Effector memory CD8-positive, alpha-beta T cell (primary cell): ENCODE results near the gene MRPL45.

Experiments
- ATAC-seq: fragments of 150-1000 bp; cut with Tn5 transposase; replicated peaks from 2 replicates; pipeline ENCODE4 v1.10.0; 2021; ENCODE audit warnings: mild to moderate bottlenecking, moderate library complexity
- DNase-seq, 3 experiments: peaks; one replicate each; pipeline ENCODE4 v3.0.0; 2021
- H3K27ac Mint-ChIP-seq, 2 donors: one replicate each; pipeline ENCODE4 v1.8.0; 2022; ENCODE audit warnings: mild to moderate bottlenecking in 2 of 2, mixed read lengths in 2 of 2, moderate library complexity in 2 of 2
- H3K27me3 Mint-ChIP-seq, 2 donors: one replicate each; pipeline ENCODE4 v1.8.0; 2022; ENCODE audit warnings: mixed read lengths in 2 of 2
- H3K36me3 Mint-ChIP-seq: one replicate; pipeline ENCODE4 v1.8.0; 2022; ENCODE audit warnings: mild to moderate bottlenecking, moderate library complexity, mixed read lengths; ENCODE audit not compliant: insufficient read depth
- H3K4me1 Mint-ChIP-seq, 2 donors: one replicate each; pipeline ENCODE4 v1.8.0; 2022; ENCODE audit warnings: low read depth in 2 of 2, mixed read lengths in 2 of 2
- H3K4me3 Mint-ChIP-seq, 2 donors: one replicate each; pipeline ENCODE4 v1.8.0; 2022; ENCODE audit warnings: mild to moderate bottlenecking in 2 of 2, mixed read lengths in 2 of 2, moderate library complexity in 2 of 2
- H3K9me3 Mint-ChIP-seq, 2 donors: one replicate each; pipeline ENCODE4 v1.8.0; 2022; ENCODE audit warnings: mixed read lengths in 2 of 2

Gene MRPL45

DNA sequence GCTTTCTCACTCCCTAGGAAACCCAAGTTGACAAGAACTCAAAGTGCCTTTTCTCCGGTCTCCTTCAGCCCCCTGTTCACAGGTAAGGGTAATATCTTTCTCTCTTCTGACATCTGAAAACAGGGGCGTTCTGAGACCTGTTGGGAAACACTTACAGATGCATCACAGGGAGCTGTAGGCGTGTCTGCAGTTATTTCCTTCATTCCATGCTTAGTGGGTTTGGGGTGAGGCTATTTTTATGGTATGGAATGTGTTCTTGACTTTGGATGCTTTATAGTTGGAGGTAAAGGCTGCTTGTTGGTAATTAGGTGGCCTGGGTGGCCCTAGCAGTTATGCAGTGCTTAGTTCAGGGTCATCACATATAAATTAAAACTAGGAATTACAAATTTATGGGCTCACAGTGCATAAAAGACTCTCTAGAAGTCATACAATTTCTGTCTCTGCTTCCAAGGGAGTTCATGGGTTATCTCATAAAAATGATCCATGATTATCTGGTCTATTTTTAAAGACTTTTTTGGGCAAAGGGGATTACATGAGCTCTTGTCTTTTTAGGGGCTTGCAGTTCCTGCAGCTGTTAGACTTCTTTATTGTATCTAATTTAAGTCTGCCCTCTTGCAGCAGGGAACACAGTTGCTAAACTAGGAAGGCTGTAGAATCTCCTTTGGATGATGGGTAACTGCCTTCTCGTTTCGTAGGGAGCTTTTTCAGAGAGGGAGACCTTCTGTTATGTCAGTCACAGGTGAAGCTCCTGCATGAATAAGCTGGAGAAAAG, 64.9 kb downstream of the MRPL45 start:
- no peak for ATAC-seq
- no peak for DNase-seq
- H3K4me3 Mint-ChIP-seq = no peak overlapping the region
- H3K27ac Mint-ChIP-seq = no peak overlapping the region
- peaks cover 7 to 17% of the 10 kb centered on the region in 2 donors for H3K4me1 Mint-ChIP-seq
- no peaks in the 10 kb centered on the region for H3K27me3 Mint-ChIP-seq
- peaks cover 4% of the 10 kb centered on the region for H3K36me3 Mint-ChIP-seq
- H3K9me3 Mint-ChIP-seq = no peaks in the 10 kb centered on the region

DNA sequence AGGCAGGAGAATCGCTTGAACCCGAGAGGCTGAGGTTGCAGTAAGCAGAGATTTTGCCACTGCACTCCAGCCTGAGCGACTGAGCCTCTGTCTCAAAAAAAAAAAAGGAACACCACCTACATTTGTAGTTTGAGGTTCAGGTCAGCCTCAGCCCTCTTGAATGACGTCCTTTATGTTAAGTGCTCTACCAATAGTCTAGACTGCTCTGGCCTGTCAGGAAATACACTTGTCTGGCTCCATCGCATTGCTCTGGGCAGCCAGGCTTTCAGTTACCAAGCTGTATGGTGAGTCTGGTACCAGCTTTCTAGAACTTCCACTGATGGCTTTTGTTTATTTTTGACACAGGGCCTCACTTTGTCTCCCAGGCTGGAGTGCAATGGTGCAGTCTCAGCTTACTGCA, 66.0 kb downstream of the MRPL45 start:
- peaks cover 12% of the 10 kb centered on the region for H3K36me3 Mint-ChIP-seq
- DNase-seq = no peak
- no peak overlapping the region for H3K4me3 Mint-ChIP-seq
- peaks cover 3 to 14% of the 10 kb centered on the region in 2 donors for H3K4me1 Mint-ChIP-seq
- no peak overlapping the region for H3K27ac Mint-ChIP-seq
- H3K9me3 Mint-ChIP-seq = no peaks in the 10 kb centered on the region
- ATAC-seq = no peak
- H3K27me3 Mint-ChIP-seq = no peaks in the 10 kb centered on the region

DNA sequence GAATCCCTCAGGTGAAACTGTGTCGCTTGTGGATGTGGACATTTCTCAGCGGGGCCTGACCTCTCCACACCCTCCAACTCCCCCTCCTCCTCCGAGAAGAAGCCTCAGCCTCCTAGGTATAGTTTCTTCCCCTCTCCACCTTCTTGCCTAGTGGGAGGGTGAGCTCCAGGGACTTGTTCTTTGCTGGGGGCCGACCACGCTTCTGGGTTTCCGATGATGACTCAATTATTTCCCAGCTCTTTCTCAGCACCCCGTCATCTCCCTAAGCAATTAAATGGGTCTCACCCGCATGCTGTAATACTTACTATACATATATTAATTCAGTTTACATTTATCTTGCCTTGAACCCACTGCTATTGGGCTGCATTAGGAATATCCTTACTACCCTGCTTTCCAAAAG, 67.8 kb downstream of the MRPL45 start:
- Mint-ChIP-seq H3K9me3 (no peaks in the 10 kb centered on the region), H3K4me3 (no peak overlapping the region), H3K36me3 (peaks cover 26% of the 10 kb centered on the region), H3K27ac (no peak overlapping the region), H3K4me1 (peaks cover 3 to 7% of the 10 kb centered on the region in 2 donors), H3K27me3 (no peaks in the 10 kb centered on the region)
- ATAC-seq = no peak
- no peak for DNase-seq

DNA sequence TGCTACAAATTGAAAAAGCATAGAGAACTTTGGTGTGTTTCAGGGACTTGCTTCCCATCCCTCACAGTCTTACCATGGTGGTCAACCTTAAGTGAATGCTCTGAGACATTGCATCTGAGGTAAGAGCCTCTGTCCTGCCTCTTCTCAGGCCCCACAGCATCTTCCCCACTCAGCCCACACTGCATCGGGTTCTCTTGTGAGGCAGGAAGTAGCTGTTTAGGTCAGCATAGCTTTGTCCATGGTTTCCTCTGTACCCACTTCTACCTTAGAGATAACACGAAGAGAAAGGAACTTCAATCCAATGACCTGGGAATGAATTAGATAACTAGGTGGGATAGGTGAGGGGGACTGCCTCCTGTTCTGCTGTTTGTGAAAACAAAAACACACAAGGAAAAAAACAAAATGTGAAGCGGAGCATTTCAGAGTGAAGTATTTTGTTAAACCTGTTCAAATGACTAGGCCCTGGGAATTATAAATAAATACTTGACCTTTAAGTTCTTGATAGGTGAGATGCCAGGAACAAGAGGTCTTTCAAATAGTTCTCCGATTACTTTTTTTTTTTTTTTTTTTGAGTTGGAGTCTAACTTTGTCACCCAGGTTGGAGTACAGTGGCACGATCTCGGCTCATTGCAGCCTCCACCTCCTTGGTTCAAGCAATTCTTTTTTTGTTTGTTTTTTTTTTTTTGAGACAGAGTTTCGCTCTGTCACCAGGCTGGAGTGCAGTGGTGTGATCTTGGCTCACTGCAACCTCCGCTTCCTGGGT, 72.3 kb downstream of the MRPL45 start:
- H3K27me3 Mint-ChIP-seq = no peaks in the 10 kb centered on the region
- H3K36me3 Mint-ChIP-seq = peaks cover 53% of the 10 kb centered on the region
- no peak for ATAC-seq
- H3K9me3 Mint-ChIP-seq = no peaks in the 10 kb centered on the region
- no peak for DNase-seq
- no peak overlapping the region for H3K27ac Mint-ChIP-seq
- no peak overlapping the region for H3K4me3 Mint-ChIP-seq
- H3K4me1 Mint-ChIP-seq = peaks cover 0 to 3% of the 10 kb centered on the region in 2 donors
